Renal cortex interstitium (tissue), 11 donors: ENCODE data around the gene UBQLN1. TPM values are rescaled to one million over a fixed set of nuclear protein-coding genes. Genes with fewer than 3 reads are reported as not detected.
"Not testable (repeated sequence)": the region's sequence is repeated elsewhere in the genome, so short reads cannot be mapped to it uniquely, and the experiment has no call there.

ENCODE experiments used
- DNase-seq, 11 donors: peaks; one replicate each; pipeline ENCODE4 v3.0.0-alpha.2; 2013; ENCODE audit warnings: low read depth in 9 of 11, low spot score in 4 of 11; ENCODE audit errors: extremely low read depth in 1 of 11
- polyA plus RNA-seq, 3 donors: library from polyadenylated mRNA; unstranded; fragments of 120-200 nt; gene quantifications; one replicate each; pipeline ENCODE4 v1.2.1, GENCODE V29; 2013; ENCODE audit not compliant: insufficient read length in 3 of 3

The UBQLN1 gene
- polyA plus RNA-seq, 3 donors: 112 to 119 (median 116) TPM

DNA sequence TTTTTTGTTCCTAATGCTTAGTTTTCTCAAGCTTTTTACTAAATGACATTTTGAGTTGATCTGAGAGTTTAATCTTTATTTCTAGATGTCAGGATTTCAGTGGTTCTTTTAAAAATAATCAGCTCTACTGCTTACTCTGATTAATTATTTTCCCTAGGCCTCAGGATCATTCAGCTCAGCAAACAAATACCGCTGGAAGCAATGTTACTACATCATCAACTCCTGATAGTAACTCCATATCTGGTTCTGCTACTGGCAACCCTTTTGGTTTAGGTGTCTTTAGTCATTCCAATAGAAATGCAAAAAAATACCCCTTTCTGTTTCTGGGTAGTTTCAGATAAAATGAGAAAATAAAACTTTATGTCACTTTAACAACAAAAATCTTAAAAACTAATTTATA, 90.5 kb downstream of the UBQLN1 start:
- no peak for DNase-seq

DNA sequence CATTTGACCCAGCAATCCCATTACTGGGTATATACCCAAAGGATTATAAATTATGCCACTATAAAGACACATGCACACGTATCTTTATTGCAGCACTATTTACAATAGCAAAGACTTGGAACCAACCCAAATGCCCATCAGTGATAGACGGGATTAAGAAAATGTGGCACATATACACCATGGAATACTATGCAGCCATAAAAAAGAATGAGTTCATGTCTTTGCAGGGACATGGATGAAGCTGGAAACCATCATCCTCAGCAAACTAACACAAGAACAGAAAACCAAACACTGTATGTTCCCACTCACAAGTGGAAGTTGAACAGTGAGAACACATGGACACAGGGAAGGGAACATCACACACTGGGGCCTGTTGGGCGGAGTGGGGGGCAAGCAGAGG, 94.5 kb downstream of the UBQLN1 start:
- not testable (repeated sequence) for DNase-seq

Other genes starting within 250 kb of the UBQLN1 start
- 10 to 100 TPM; 16.8 to 23.3 (median 21.8) TPM for gene FRMD3, start 169.6 kb downstream of the UBQLN1 start, polyA plus RNA-seq
- 10 to 100 TPM; 11.3 to 14.4 (median 13.5) TPM for gene IDNK, start 84.8 kb downstream of the UBQLN1 start, polyA plus RNA-seq
- gene GKAP1, start 109.8 kb upstream of the UBQLN1 start, polyA plus RNA-seq: 10 to 100 TPM; 16.3 to 20.2 (median 17.4) TPM
- 10 to 100 TPM; 19.1 to 27.3 (median 19.3) TPM for gene KIF27, start 213.5 kb upstream of the UBQLN1 start, polyA plus RNA-seq